DMS114 treated with DMSO at 0.1 percent for 48 hours (cell line): ENCODE results near the gene SLC31A2.

Experiments
- DNase-seq: peaks from one replicate; lab custom pipeline; 2025; ENCODE audit not compliant: unreplicated experiment; lab: John Stamatoyannopoulos, UW

Gene SLC31A2

GRCh38 chr9:113184539-113184938, 33.7 kb downstream of the SLC31A2 start:
- DNase-seq, result no peak

GRCh38 chr9:113185271-113185670, 34.5 kb downstream of the SLC31A2 start:
- DNase-seq, result no peak

GRCh38 chr9:113186137-113186755, 35.4 kb downstream of the SLC31A2 start:
- DNase-seq, result no peak

- no peak for DNase-seq
Measured at GRCh38 chr9:113187929-113188595, 37.3 kb downstream of the SLC31A2 start.

GRCh38 chr9:113192455-113192854, 41.6 kb downstream of the SLC31A2 start:
- no peak for DNase-seq

- DNase-seq, result no peak
Measured at GRCh38 chr9:113199683-113200329, 49.0 kb downstream of the SLC31A2 start.

DNA sequence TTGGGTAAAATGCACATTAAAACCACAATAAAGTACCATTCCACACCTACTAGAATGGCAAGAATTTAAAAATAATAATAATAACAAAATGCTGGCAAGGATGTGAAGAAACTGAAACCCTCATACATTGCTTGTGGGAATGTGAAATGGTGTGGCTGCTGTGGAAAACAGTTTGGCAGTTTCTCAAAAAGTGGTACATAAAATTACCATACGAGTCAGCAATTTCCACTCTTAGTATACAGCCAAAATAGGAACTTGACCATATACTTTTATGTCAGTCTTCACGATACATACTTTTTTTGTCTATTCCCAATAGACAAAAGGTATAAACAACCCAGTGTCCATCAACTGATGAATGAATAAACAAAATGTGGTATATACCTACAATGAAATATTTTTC, 54.6 kb downstream of the SLC31A2 start:
- DNase-seq, result no peak

GRCh38 chr9:113205861-113206260, 55.1 kb downstream of the SLC31A2 start:
- no peak for DNase-seq

- no peak for DNase-seq
Measured at GRCh38 chr9:113210815-113211214, 60.0 kb downstream of the SLC31A2 start.
